B cell (primary cell): ENCODE data around the gene POTEF. TPM values are rescaled to one million over a fixed set of nuclear protein-coding genes. Genes with fewer than 3 reads are reported as not detected.
"Not testable (repeated sequence)": the region's sequence is repeated elsewhere in the genome, so short reads cannot be mapped to it uniquely, and the experiment has no call there.

Source experiments
- ATAC-seq: fragments of 200-7000 bp; cut with Tn5 transposase; one replicate; pipeline ENCODE4 v1.10.0; 2021; ENCODE audit warnings: low read depth, mild to moderate bottlenecking, moderate number of reproducible peaks, moderate library complexity
- CTCF ChIA-PET: fragments of 350-600 bp; sonication (Branson Sonifier 250); formaldehyde crosslinking; loops from one replicate; lab custom pipeline; 2021; ENCODE audit warnings: antibody characterized with exemption, inconsistent platforms; lab: Charles Lee
- POLR2A ChIA-PET: fragments of 350-600 bp; sonication (Branson Sonifier 250); formaldehyde crosslinking; loops from one replicate; lab custom pipeline; 2021; ENCODE audit warnings: antibody characterized with exemption; lab: Charles Lee
- DNase-seq: peaks from one replicate; pipeline ENCODE4 v3.0.0; 2013
- H2AFZ ChIP-seq: 2 replicates; pipeline ENCODE4 v1.6.1; 2012; ENCODE audit warnings: mild to moderate bottlenecking, low read depth, low read length; ENCODE audit not compliant: insufficient read depth, poor library complexity, severe bottlenecking
- H3K27ac ChIP-seq, 2 donors: 1 replicate in 1 of 2; 2 replicates in 1 of 2; pipeline ENCODE4 v1.5.1; 2012 to 2013; ENCODE audit warnings: low read length in 2 of 2, mild to moderate bottlenecking in 2 of 2, moderate library complexity in 1 of 2
- H3K27me3 ChIP-seq, 4 experiments: fragments of 200-600 bp in 1 of 4; sonication (generic) in 1 of 4; replicated peaks in 1 of 4; 1 replicate in 2 of 4; 2 replicates in 2 of 4; pipeline versions ENCODE4 v1.6.1 to v1.7.0; 2013 to 2016; ENCODE audit warnings: low read length in 3 of 4, mild to moderate bottlenecking in 2 of 4, mixed read lengths in 1 of 4, moderate library complexity in 1 of 4; ENCODE audit not compliant: insufficient read depth in 4 of 4, control insufficient read depth in 3 of 4; ENCODE audit errors: control extremely low read depth in 1 of 4
- H3K36me3 ChIP-seq, 2 experiments: replicated peaks in 1 of 2; 1 replicate in 1 of 2; 2 replicates in 1 of 2; pipeline versions ENCODE4 v1.6.1 to v1.7.1; 2013; ENCODE audit warnings: low read length in 1 of 2; ENCODE audit not compliant: insufficient read depth in 2 of 2, control insufficient read depth in 1 of 2; ENCODE audit errors: control extremely low read depth in 1 of 2, extremely low read depth in 1 of 2
- H3K4me1 ChIP-seq, 2 donors: fragments of 200-600 bp in 1 of 2; sonication (generic) in 1 of 2; 1 replicate in 1 of 2; 2 replicates in 1 of 2; pipeline versions ENCODE4 v1.5.1 to v1.6.1; 2013 to 2017; ENCODE audit warnings: low read length in 2 of 2; ENCODE audit not compliant: control insufficient read depth in 2 of 2, insufficient read depth in 2 of 2
- H3K4me2 ChIP-seq: replicated peaks from 2 replicates; pipeline ENCODE3; 2012; ENCODE audit warnings: mild to moderate bottlenecking, low read depth, low read length; ENCODE audit not compliant: poor library complexity, severe bottlenecking
- H3K4me3 ChIP-seq, 5 experiments: fragments of 200-600 bp in 1 of 5; sonication (generic) in 1 of 5; 1 replicate in 3 of 5; 2 replicates in 2 of 5; pipeline versions ENCODE4 v1.5.1 to v1.7.0; 2011 to 2016; ENCODE audit warnings: low read length in 4 of 5, mild to moderate bottlenecking in 4 of 5, low read depth in 2 of 5, control low read depth in 1 of 5, moderate library complexity in 1 of 5; ENCODE audit not compliant: insufficient read depth in 1 of 5; ENCODE audit errors: control extremely low read depth in 1 of 5, extremely low read depth in 1 of 5
- H3K79me2 ChIP-seq: fragments of 200-600 bp; sonication (generic); one replicate; pipeline ENCODE4 v1.6.0; 2016; ENCODE audit warnings: low read length; ENCODE audit not compliant: control insufficient read depth, insufficient read depth
- H3K9ac ChIP-seq: fragments of 200-600 bp; sonication (generic); 2 replicates; pipeline ENCODE4 v1.6.1; 2017; ENCODE audit warnings: mild to moderate bottlenecking, low read length, moderate library complexity
- H3K9me3 ChIP-seq, 3 donors: one replicate each; pipeline versions ENCODE4 v1.6.1 to v1.7.1; 2013; ENCODE audit warnings: low read length in 2 of 3; ENCODE audit not compliant: control insufficient read depth in 2 of 3, insufficient read depth in 1 of 3; ENCODE audit errors: control extremely low read depth in 1 of 3
- H4K20me1 ChIP-seq: 2 replicates; pipeline ENCODE4 v1.6.0; 2012; ENCODE audit warnings: mild to moderate bottlenecking, low read length; ENCODE audit not compliant: insufficient read depth, control insufficient read depth, poor library complexity, severe bottlenecking
- H3K27ac Mint-ChIP-seq: one replicate; pipeline ENCODE4 v1.8.0; 2021; ENCODE audit warnings: mixed read lengths
- H3K27me3 Mint-ChIP-seq: one replicate; pipeline ENCODE4 v1.8.0; 2021; ENCODE audit warnings: mixed read lengths
- H3K4me1 Mint-ChIP-seq: one replicate; pipeline ENCODE4 v1.8.0; 2021; ENCODE audit warnings: mixed read lengths
- H3K4me3 Mint-ChIP-seq: one replicate; pipeline ENCODE4 v1.8.0; 2021; ENCODE audit warnings: mixed read lengths
- H3K9me3 Mint-ChIP-seq: one replicate; pipeline ENCODE4 v1.8.0; 2022; ENCODE audit warnings: mixed read lengths; ENCODE audit not compliant: insufficient read depth
- WGBS: methylation state at CpG from one replicate; pipeline ENCODE4 v1.1.5; 2013; ENCODE audit warnings: missing lambda C conversion rate; ENCODE audit not compliant: insufficient coverage; 5-methylcytosine and 5-hydroxymethylcytosine counted together
- intact Hi-C: fragments of 100-400 bp; cut with micrococcal nuclease; formaldehyde crosslinking; loops from one replicate; pipeline ENCODE4 v1.10.0; 2022
- polyA minus RNA-seq: library from RNA; depleted of rRNA, polyadenylated mRNA; stranded (reverse); fragments of >200 nt; gene quantifications from 2 replicates; pipeline ENCODE4 v1.2.3, GENCODE V29; 2012
- polyA plus RNA-seq: library from polyadenylated mRNA; depleted of rRNA; stranded (reverse); fragments of >200 nt; gene quantifications from 2 replicates; pipeline ENCODE4 v1.2.3, GENCODE V29; 2012
- total RNA-seq, 2 donors: library from RNA; stranded (reverse); fragments of 120-200 nt in 1 of 2; gene quantifications; 1 replicate in 1 of 2; 2 replicates in 1 of 2; pipeline versions ENCODE4 v1.2.3 to v1.2.4, GENCODE V29; 2013 to 2022

The POTEF gene
- total RNA-seq, result not detected in 2 replicates
- not detected for total RNA-seq (2013)
- not detected in 2 replicates for polyA plus RNA-seq
- polyA minus RNA-seq, result 0.07 TPM in 1 of 2 replicates, not detected in the other

- POLR2A ChIA-PET, H3K9me3 Mint-ChIP-seq, intact Hi-C loops, H3K4me1 Mint-ChIP-seq, H3K27ac ChIP-seq, H2AFZ ChIP-seq, H3K27me3 Mint-ChIP-seq, H3K9ac ChIP-seq, DNase-seq, H3K79me2 ChIP-seq, H3K27ac Mint-ChIP-seq, H3K27me3 ChIP-seq, H3K4me3 Mint-ChIP-seq, H3K4me3 ChIP-seq, H3K36me3 ChIP-seq, ATAC-seq, H3K9me3 ChIP-seq, H4K20me1 ChIP-seq, H3K4me1 ChIP-seq, H3K4me2 ChIP-seq, CTCF ChIA-PET: not testable (repeated sequence)
- WGBS, result 84% methylated on average over 3 of the region's 29 CpGs
These were observed at the start of gene POTEF for GRCh38 chr2:130129120-130129829. Gene POTEF, minus strand, starts transcription at chr2:130129222. Its CDS starts 8,707 bp downstream, at chr2:130120515.

DNA sequence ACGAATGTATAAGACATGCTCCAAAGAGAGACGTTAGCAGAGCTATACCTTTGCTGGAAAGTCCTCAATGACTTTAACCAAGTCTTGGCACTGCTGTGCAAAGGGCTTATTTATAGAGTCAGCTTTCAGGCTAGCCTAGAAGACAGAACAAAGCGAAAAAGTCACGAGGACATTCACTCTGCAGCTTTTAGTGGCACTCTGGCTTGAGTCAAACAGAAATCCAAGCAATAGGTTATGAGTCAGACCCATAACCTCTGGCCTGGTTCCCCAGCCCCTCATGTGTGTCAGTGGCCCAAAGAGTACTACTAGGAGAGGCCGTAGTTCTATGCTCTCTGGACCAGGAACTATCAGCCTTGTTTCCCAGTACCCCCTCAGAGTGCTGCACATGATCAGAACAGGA lies 45.8 kb upstream of the POTEF start:
- H3K4me2 ChIP-seq, CTCF ChIA-PET, H2AFZ ChIP-seq, H3K4me1 ChIP-seq, intact Hi-C loops, H3K9me3 ChIP-seq, H3K4me3 Mint-ChIP-seq, H3K27me3 Mint-ChIP-seq, H3K27ac Mint-ChIP-seq, H3K27me3 ChIP-seq, H3K27ac ChIP-seq, H3K9ac ChIP-seq, ATAC-seq, DNase-seq, H3K4me1 Mint-ChIP-seq, H3K9me3 Mint-ChIP-seq, POLR2A ChIA-PET, H3K4me3 ChIP-seq: not testable (repeated sequence)
- 79% methylated on average over 4 of the region's 5 CpGs for WGBS
- peaks cover 34% of the 10 kb centered on the region for H3K79me2 ChIP-seq
- H3K36me3 ChIP-seq, result peaks cover 0 to 28% of the 10 kb centered on the region in 2 experiments
- peaks cover 22% of the 10 kb centered on the region for H4K20me1 ChIP-seq
